ENCODE results near the gene PRIMA1. TPM values are rescaled to one million over a fixed set of nuclear protein-coding genes. Genes with fewer than 3 reads are reported as not detected.

Gene PRIMA1
- not detected in 2 replicates for total RNA-seq

GRCh38 chr14:93788293-93788542 lies at the start of gene PRIMA1:
Gene PRIMA1 (minus strand): TSS chr14:93788485. CDS start chr14:93787718, 767 bp downstream.

Other genes with a start within 250 kb of the PRIMA1 start
- not detected in 2 replicates for gene FAM181A, start 138.9 kb upstream of the PRIMA1 start, total RNA-seq
- not detected in 2 replicates for gene ASB2, start 188.1 kb upstream of the PRIMA1 start, total RNA-seq
- not detected in 2 replicates for gene CCDC197, start 208.8 kb upstream of the PRIMA1 start, total RNA-seq
- 0.81 and 0.98 TPM in 2 replicates for gene OTUB2, start 237.9 kb upstream of the PRIMA1 start, total RNA-seq